ENCODE data around the gene GJA9.

GJA9 gene

GRCh38 chr1:38888423-38889333 is 7.3 kb upstream of the GJA9 start:
- Histone ChIP-seq H4K20me1 (ENCODE audit: insufficient read depth, low read length) (no peaks in the 10 kb centered on the region), H3K4me2 (ENCODE audit: insufficient read depth, low read length) (no peak overlapping the region), H3K4me1 (ENCODE audit: insufficient read depth, low read length) (no peaks in the 10 kb centered on the region), H3K36me3 (ENCODE audit: insufficient read depth, low read length) (no peaks in the 10 kb centered on the region), H2AFZ (ENCODE audit: low read depth, low read length) (no peak overlapping the region), H3K9ac (ENCODE audit: low read depth, low read length) (no peak overlapping the region), H3K27ac (ENCODE audit: low read length) (no peak overlapping the region), H3K4me3 (ENCODE audit: low read depth in 1 of 2, low read length in 2 of 2) (no peak overlapping the region), H3K9me3 (ENCODE audit: insufficient read depth, low read length, severe bottlenecking) (no peaks in the 10 kb centered on the region), H3K27me3 (ENCODE audit: insufficient read depth, low read length, poor library complexity) (no peaks in the 10 kb centered on the region), H3K79me2 (ENCODE audit: insufficient read depth, low read length) (no peaks in the 10 kb centered on the region)
- no peak for TF ChIP-seq CTCF (IDR thresholded peaks at IDR 0.05; ENCODE audit: borderline replicate concordance, extremely low read depth, low read length, poor library complexity, severe bottlenecking)
- no peak for TF ChIP-seq EZH2 (IDR thresholded peaks at IDR 0.05; ENCODE audit: borderline replicate concordance, low read depth, low read length, severe bottlenecking)
- DNase-seq (no peak), ATAC-seq (ENCODE audit: insufficient read depth, low read depth) (no peak)

DNA sequence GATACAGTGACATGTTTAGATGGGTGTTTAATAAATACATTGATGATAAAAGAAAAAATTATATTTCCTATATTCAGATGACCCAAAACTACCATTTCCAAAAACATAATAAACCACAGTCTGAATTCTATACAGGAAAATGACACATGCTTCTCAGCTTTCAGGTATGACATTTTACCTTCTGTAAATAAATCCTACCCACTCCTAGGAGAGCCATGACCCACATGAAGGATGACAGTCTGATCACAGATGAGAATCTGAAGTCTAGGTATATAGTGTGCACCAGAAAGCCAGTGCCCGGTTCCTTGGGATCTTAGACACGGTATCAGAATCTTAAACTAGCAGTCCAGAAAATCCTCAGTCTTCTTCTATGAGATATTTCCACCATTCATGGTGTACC is 3.7 kb upstream of the GJA9 start:
- Histone ChIP-seq H3K4me2 (ENCODE audit: insufficient read depth, low read length) (no peak overlapping the region), H4K20me1 (ENCODE audit: insufficient read depth, low read length) (no peaks in the 10 kb centered on the region), H3K4me3 (ENCODE audit: low read depth in 1 of 2, low read length in 2 of 2) (no peak overlapping the region), H3K36me3 (ENCODE audit: insufficient read depth, low read length) (no peaks in the 10 kb centered on the region), H3K9me3 (ENCODE audit: insufficient read depth, low read length, severe bottlenecking) (no peaks in the 10 kb centered on the region), H3K4me1 (ENCODE audit: insufficient read depth, low read length) (no peaks in the 10 kb centered on the region), H3K9ac (ENCODE audit: low read depth, low read length) (no peak overlapping the region), H2AFZ (ENCODE audit: low read depth, low read length) (no peak overlapping the region), H3K27ac (ENCODE audit: low read length) (no peak overlapping the region), H3K79me2 (ENCODE audit: insufficient read depth, low read length) (no peaks in the 10 kb centered on the region), H3K27me3 (ENCODE audit: insufficient read depth, low read length, poor library complexity) (no peaks in the 10 kb centered on the region)
- no peak for DNase-seq
- ATAC-seq (ENCODE audit: insufficient read depth, low read depth), result no peak
- TF ChIP-seq EZH2 (IDR thresholded peaks at IDR 0.05; ENCODE audit: borderline replicate concordance, low read depth, low read length, severe bottlenecking) (no peak), CTCF (IDR thresholded peaks at IDR 0.05; ENCODE audit: borderline replicate concordance, extremely low read depth, low read length, poor library complexity, severe bottlenecking) (no peak)

- H3K27me3 ChIP-seq (ENCODE audit: insufficient read depth, low read length, poor library complexity), result no peaks in the 10 kb centered on the region
- H3K36me3 ChIP-seq (ENCODE audit: insufficient read depth, low read length), result peaks cover 4% of the 10 kb centered on the region; the same call in 1 of the 2 replicates
- peaks cover 28% of the 10 kb centered on the region for H3K4me1 ChIP-seq (ENCODE audit: insufficient read depth, low read length)
- no peaks in the 10 kb centered on the region for H4K20me1 ChIP-seq (ENCODE audit: insufficient read depth, low read length)
- H3K27ac ChIP-seq (ENCODE audit: low read length), result no peak overlapping the region
- TF ChIP-seq EZH2 (IDR thresholded peaks at IDR 0.05; ENCODE audit: borderline replicate concordance, low read depth, low read length, severe bottlenecking) (no peak), CTCF (IDR thresholded peaks at IDR 0.05; ENCODE audit: borderline replicate concordance, extremely low read depth, low read length, poor library complexity, severe bottlenecking) (no peak)
- no peak overlapping the region for H3K4me2 ChIP-seq (ENCODE audit: insufficient read depth, low read length)
- no peaks in the 10 kb centered on the region for H3K9me3 ChIP-seq (ENCODE audit: insufficient read depth, low read length, severe bottlenecking)
- H3K79me2 ChIP-seq (ENCODE audit: insufficient read depth, low read length), result peaks cover 27% of the 10 kb centered on the region
- H3K4me3 ChIP-seq (ENCODE audit: low read depth in 1 of 2, low read length in 2 of 2), result no peak overlapping the region
- no peak overlapping the region for H2AFZ ChIP-seq (ENCODE audit: low read depth, low read length)
- DNase-seq (no peak), ATAC-seq (ENCODE audit: insufficient read depth, low read depth) (no peak)
- no peak overlapping the region for H3K9ac ChIP-seq (ENCODE audit: low read depth, low read length)
Measured at GRCh38 chr1:38875811-38876210, 5.6 kb downstream of the GJA9 start.
